HepG2 (cell line): ENCODE results near the gene PLBD2. TPM values are rescaled to one million over a fixed set of nuclear protein-coding genes. Genes with fewer than 3 reads are reported as not detected.
A peak's percentile ranks its signal among the peaks of the same experiment; 100 is the strongest.

Source experiments
- AGO1 ChIP-seq: fragments of 200-400 bp; formaldehyde crosslinking; IDR thresholded peaks from 2 replicates; pipeline ENCODE4 v1.6.1; 2017; ENCODE audit warnings: mild to moderate bottlenecking, low read depth, low read length, moderate library complexity; ENCODE audit not compliant: poor library complexity, severe bottlenecking
- ARNT ChIP-seq: fragments of 450-650 bp; IDR thresholded peaks from 2 replicates; pipeline ENCODE4 v1.6.1; 2017
- DBP ChIP-seq: sonication (generic); formaldehyde crosslinking; IDR thresholded peaks from 2 replicates; pipeline ENCODE4 v1.4.0; 2020; ENCODE audit warnings: missing genetic modification reagents; ENCODE audit errors: not compliant biosample characterization
- ETV5 ChIP-seq: IDR thresholded peaks from 2 replicates; pipeline ENCODE4 v1.6.1; 2018; ENCODE audit warnings: missing biosample characterization, missing genetic modification reagents, inconsistent platforms, borderline replicate concordance
- GABPA ChIP-seq, 2 experiments: IDR thresholded peaks; 2 replicates each; pipeline ENCODE4 v1.6.1; 2011 to 2016; ENCODE audit warnings: low read depth in 2 of 2, low read length in 1 of 2, missing biosample characterization in 1 of 2, missing genetic modification characterization in 1 of 2
- HES4 ChIP-seq: sonication (generic); formaldehyde crosslinking; IDR thresholded peaks from 2 replicates; pipeline ENCODE4 v1.9.0; 2021; ENCODE audit warnings: mild to moderate bottlenecking, missing genetic modification reagents, borderline replicate concordance
- ISX ChIP-seq: sonication (generic); formaldehyde crosslinking; conservative IDR thresholded peaks from 2 replicates; pipeline ENCODE4 v1.5.0; 2020; ENCODE audit warnings: missing genetic modification reagents
- KLF6 ChIP-seq: IDR thresholded peaks from 2 replicates; pipeline ENCODE4 v1.8.0; 2016; ENCODE audit warnings: missing biosample characterization, missing genetic modification reagents
- NFKBIZ ChIP-seq: IDR thresholded peaks from 2 replicates; pipeline ENCODE4 v1.6.1; 2018; ENCODE audit warnings: missing genetic modification reagents, missing compliant biosample characterization
- PATZ1 ChIP-seq: sonication (generic); formaldehyde crosslinking; IDR thresholded peaks from 2 replicates; pipeline ENCODE4 v1.4.0; 2020; ENCODE audit warnings: missing genetic modification reagents
- RBAK ChIP-seq: sonication (generic); formaldehyde crosslinking; IDR thresholded peaks from 2 replicates; pipeline ENCODE4 v1.5.1; 2020; ENCODE audit warnings: mild to moderate bottlenecking, missing genetic modification reagents
- SYNCRIP ChIP-seq: fragments of 200-400 bp; formaldehyde crosslinking; IDR thresholded peaks from 2 replicates; pipeline ENCODE4 v1.6.1; 2018; ENCODE audit warnings: mild to moderate bottlenecking, low read depth, low read length; ENCODE audit not compliant: insufficient read depth
- TOE1 ChIP-seq: sonication (generic); formaldehyde crosslinking; IDR thresholded peaks from 2 replicates; pipeline ENCODE4 v1.4.0; 2020; ENCODE audit warnings: mild to moderate bottlenecking, missing genetic modification reagents
- ZFP36L1 ChIP-seq: sonication (generic); formaldehyde crosslinking; IDR thresholded peaks from 2 replicates; pipeline ENCODE4 v1.8.0; 2022; ENCODE audit warnings: mild to moderate bottlenecking, missing genetic modification reagents, moderate library complexity
- ZKSCAN1 ChIP-seq: fragments of 150-350 bp; IDR thresholded peaks from 2 replicates; pipeline ENCODE4 v1.6.1; 2014; ENCODE audit warnings: low read length
- ZNF281 ChIP-seq: sonication (generic); formaldehyde crosslinking; IDR thresholded peaks from 2 replicates; pipeline ENCODE4 v1.4.0; 2020; ENCODE audit warnings: missing genetic modification reagents, borderline replicate concordance
- ZNF350 ChIP-seq: sonication (generic); formaldehyde crosslinking; IDR thresholded peaks from 2 replicates; pipeline ENCODE4 v1.4.0; 2020; ENCODE audit warnings: mild to moderate bottlenecking, low read depth, missing genetic modification reagents, borderline replicate concordance
- ZNF367 ChIP-seq: sonication (generic); formaldehyde crosslinking; IDR thresholded peaks from 2 replicates; pipeline ENCODE4 v1.4.0; 2020; ENCODE audit warnings: missing genetic modification reagents, borderline replicate concordance
- ZNF441 ChIP-seq: sonication (generic); formaldehyde crosslinking; IDR thresholded peaks from 2 replicates; pipeline ENCODE4 v1.7.0; 2021; ENCODE audit warnings: missing genetic modification reagents, borderline replicate concordance
- ZNF451 ChIP-seq: sonication (generic); formaldehyde crosslinking; IDR thresholded peaks from 2 replicates; pipeline ENCODE4 v1.5.0; 2020; ENCODE audit warnings: mild to moderate bottlenecking, missing genetic modification reagents
- ZNF562 ChIP-seq: sonication (generic); formaldehyde crosslinking; IDR thresholded peaks from 2 replicates; pipeline ENCODE4 v1.8.0; 2022; ENCODE audit warnings: missing genetic modification reagents, borderline replicate concordance
- ZNF75D ChIP-seq: sonication (generic); formaldehyde crosslinking; IDR thresholded peaks from 2 replicates; pipeline ENCODE4 v1.8.1; 2023; ENCODE audit warnings: missing genetic modification reagents, mild to moderate bottlenecking, borderline replicate concordance
- ZNF790 ChIP-seq: sonication (generic); formaldehyde crosslinking; IDR thresholded peaks from 2 replicates; pipeline ENCODE4 v1.8.0; 2022; ENCODE audit warnings: missing genetic modification reagents, mild to moderate bottlenecking, borderline replicate concordance
- polyA plus RNA-seq, 8 experiments: library from polyadenylated mRNA; depleted of rRNA in 3 of 8; stranded (reverse) in 7 of 8; unstranded in 1 of 8; fragments of >200 nt; fragmentation: Illumina TruSeq in 4 of 8; extraction: Trizol in 4 of 8; gene quantifications; 2 replicates each; pipeline versions ENCODE4 v1.2.1 to v1.2.3, GENCODE V29; 2011 to 2016; ENCODE audit warnings: low read depth in 4 of 8, missing spikeins in 1 of 8, mixed read lengths in 1 of 8; ENCODE audit not compliant: insufficient read depth in 1 of 8
- total RNA-seq, 5 experiments: library from RNA; depleted of rRNA; stranded (reverse); fragments of >200 nt; fragmentation: Illumina TruSeq; extraction: Trizol; gene quantifications; 2 replicates each; pipeline ENCODE4 v1.2.3, GENCODE V29; 2016; ENCODE audit warnings: low read depth in 1 of 5

Gene PLBD2
- total and polyA plus RNA-seq, 2 of the 13 experiments (the other 11 are each of a cell fraction or from before 2014, with no cell fraction given), result 6.7 to 8.5 TPM

DNA sequence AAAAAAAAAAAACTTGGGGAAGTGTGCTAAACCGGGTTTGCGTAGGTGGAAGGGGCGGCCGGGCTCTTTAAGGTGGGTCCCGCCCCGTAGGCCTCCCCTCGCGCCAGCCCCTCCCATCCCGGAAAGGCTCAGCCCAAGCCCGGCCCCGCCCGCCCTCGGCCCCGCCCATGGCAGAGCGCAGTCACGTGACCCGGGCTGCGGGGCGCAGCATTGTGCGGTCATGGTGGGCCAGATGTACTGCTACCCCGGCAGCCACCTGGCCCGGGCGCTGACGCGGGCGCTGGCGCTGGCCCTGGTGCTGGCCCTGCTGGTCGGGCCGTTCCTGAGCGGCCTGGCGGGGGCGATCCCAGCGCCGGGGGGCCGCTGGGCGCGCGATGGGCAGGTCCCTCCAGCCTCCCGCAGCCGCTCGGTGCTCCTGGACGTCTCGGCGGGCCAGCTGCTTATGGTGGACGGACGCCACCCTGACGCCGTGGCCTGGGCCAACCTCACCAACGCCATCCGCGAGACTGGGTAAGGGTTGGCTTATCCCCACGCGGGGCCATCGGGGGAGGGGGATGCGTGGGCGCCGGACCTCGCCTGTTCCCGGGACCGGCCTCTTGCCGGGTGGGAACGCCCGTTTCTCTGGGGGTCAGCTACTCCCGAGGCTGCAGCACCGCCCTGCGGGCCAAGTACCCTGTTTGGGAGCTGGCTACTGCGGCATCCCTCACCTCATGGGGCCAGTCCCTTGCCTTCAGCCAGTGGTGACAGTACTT, at the start of gene PLBD2 (continued):
- no peak for TF ChIP-seq ZNF281 (CRISPR knock-in tag)
- TF ChIP-seq KLF6 (CRISPR knock-in tag), result no peak
- no peak for TF ChIP-seq ZNF350 (CRISPR knock-in tag)
- peak; percentile 8; the same call in 1 of the 2 replicates for TF ChIP-seq ZNF367 (CRISPR knock-in tag)
- no peak for TF ChIP-seq ZNF562 (CRISPR knock-in tag)
- no peak for TF ChIP-seq ARNT
- no peak for TF ChIP-seq ZNF75D
- no peak for TF ChIP-seq AGO1
- TF ChIP-seq DBP (CRISPR knock-in tag), result no peak
- no peak for TF ChIP-seq ZKSCAN1
- TF ChIP-seq ISX (CRISPR knock-in tag), result no peak
- TF ChIP-seq SYNCRIP, result no peak
- peak; percentile 55; the same call in 1 of the 2 replicates for TF ChIP-seq ZNF790 (CRISPR knock-in tag)
- TF ChIP-seq ETV5 (CRISPR knock-in tag), result peak; percentile 36; the same call in 1 of the 2 replicates
- no peak for TF ChIP-seq ZNF441
- TF ChIP-seq GABPA (IDR thresholded peaks at IDR 0.05; ENCODE audit: low read depth, low read length), result no peak
- no peak; the same call in 1 of the 2 replicates for TF ChIP-seq GABPA (CRISPR knock-in tag; IDR thresholded peaks at IDR 0.05; ENCODE audit: low read depth)
- TF ChIP-seq NFKBIZ, result no peak
- peak; percentile 39; the same call in 1 of the 2 replicates for TF ChIP-seq PATZ1 (CRISPR knock-in tag)
- TF ChIP-seq ZFP36L1, result no peak
- TF ChIP-seq HES4 (CRISPR knock-in tag), result peak; percentile 50; the same call in 1 of the 2 replicates
- 0 out of 2 replicates have a peak, but pooled peaks have one; percentile 39 for TF ChIP-seq ZNF451
- TF ChIP-seq RBAK (CRISPR knock-in tag), result no peak
- TF ChIP-seq TOE1 (CRISPR knock-in tag), result no peak
